Stimulated activated naive B cell treated with anti-CD40 and anti-IgM and Interleukin-4, amounts not matched to agents 10 μg/mL and 1 μg/mL and 100 μg/mL, for 72 hours (primary cell): Measurements from ENCODE around the gene INPP5K.
A peak's percentile ranks its signal among the peaks of the same experiment; 100 is the strongest.
"Not testable (repeated sequence)": the region's sequence is repeated elsewhere in the genome, so short reads cannot be mapped to it uniquely, and the experiment has no call there.

Experiments
- ATAC-seq, 2 donors: fragments of 150-1000 bp; cut with Tn5 transposase; replicated peaks; 2 replicates each; pipeline ENCODE4 v1.10.0; 2021; ENCODE audit warnings: moderate library complexity in 1 of 2
- DNase-seq: peaks from one replicate; pipeline ENCODE4 v3.0.0; 2021
- H3K27ac Mint-ChIP-seq: one replicate; pipeline ENCODE4 v1.8.0; 2022; ENCODE audit warnings: mild to moderate bottlenecking, mixed read lengths
- H3K27me3 Mint-ChIP-seq, 2 donors: one replicate each; pipeline ENCODE4 v1.8.0; 2022; ENCODE audit warnings: mixed read lengths in 2 of 2
- H3K36me3 Mint-ChIP-seq, 2 donors: one replicate each; pipeline ENCODE4 v1.8.0; 2022; ENCODE audit warnings: mixed read lengths in 2 of 2, mild to moderate bottlenecking in 1 of 2
- H3K4me1 Mint-ChIP-seq, 2 donors: one replicate each; pipeline ENCODE4 v1.8.0; 2022; ENCODE audit warnings: mixed read lengths in 2 of 2, mild to moderate bottlenecking in 1 of 2
- H3K4me3 Mint-ChIP-seq, 2 donors: one replicate each; pipeline ENCODE4 v1.8.0; 2022; ENCODE audit warnings: mild to moderate bottlenecking in 2 of 2, mixed read lengths in 2 of 2, moderate library complexity in 1 of 2
- H3K9me3 Mint-ChIP-seq, 2 donors: one replicate each; pipeline ENCODE4 v1.8.0; 2022; ENCODE audit warnings: mixed read lengths in 2 of 2, mild to moderate bottlenecking in 1 of 2

Gene INPP5K

GRCh38 chr17:1532836-1533602 is 16.6 kb upstream of the INPP5K start:
- Mint-ChIP-seq H3K27me3 (no peaks in the 10 kb centered on the region), H3K4me1 (peaks cover 11 to 24% of the 10 kb centered on the region in 2 donors), H3K27ac (no peak overlapping the region), H3K9me3 (no peaks in the 10 kb centered on the region), H3K4me3 (no peak overlapping the region), H3K36me3 (peaks cover 50 to 57% of the 10 kb centered on the region in 2 donors)
- ATAC-seq: peak; percentile 81 to 92
- DNase-seq: peak; percentile 20

- Mint-ChIP-seq H3K27ac (no peak overlapping the region), H3K36me3 (peaks cover 41 to 50% of the 10 kb centered on the region in 2 donors), H3K27me3 (no peaks in the 10 kb centered on the region), H3K4me3 (no peak overlapping the region), H3K9me3 (no peaks in the 10 kb centered on the region), H3K4me1 (peaks cover 11 to 24% of the 10 kb centered on the region in 2 donors)
- ATAC-seq (no peak), DNase-seq (no peak)
These were observed 13.5 kb upstream of the INPP5K start for GRCh38 chr17:1529863-1530262.

GRCh38 chr17:1526876-1527275 is 10.5 kb upstream of the INPP5K start:
- not testable (repeated sequence) for H3K4me1 Mint-ChIP-seq, H3K27ac Mint-ChIP-seq, H3K27me3 Mint-ChIP-seq, H3K4me3 Mint-ChIP-seq, H3K9me3 Mint-ChIP-seq, ATAC-seq, DNase-seq
- peaks cover 28 to 36% of the 10 kb centered on the region in 2 donors for H3K36me3 Mint-ChIP-seq

- peaks cover 21 to 44% of the 10 kb centered on the region in 2 donors for H3K36me3 Mint-ChIP-seq
- no peak for ATAC-seq
- H3K9me3 Mint-ChIP-seq: no peaks in the 10 kb centered on the region
- H3K4me3 Mint-ChIP-seq: no peak overlapping the region
- no peaks in the 10 kb centered on the region for H3K27me3 Mint-ChIP-seq
- H3K27ac Mint-ChIP-seq: no peak overlapping the region
- peaks cover 5 to 8% of the 10 kb centered on the region in 2 donors for H3K4me1 Mint-ChIP-seq
- no peak for DNase-seq
These were observed 6.2 kb upstream of the INPP5K start for GRCh38 chr17:1522626-1523025.

GRCh38 chr17:1521086-1521640 is 4.8 kb upstream of the INPP5K start:
- peak overlapping the region; percentile 59 for H3K27ac Mint-ChIP-seq
- H3K36me3 Mint-ChIP-seq: peaks cover 21 to 43% of the 10 kb centered on the region in 2 donors
- no peak for DNase-seq
- H3K4me1 Mint-ChIP-seq: peaks cover 7 to 8% of the 10 kb centered on the region in 2 donors
- H3K27me3 Mint-ChIP-seq: no peaks in the 10 kb centered on the region
- ATAC-seq: no peak
- no peak overlapping the region for H3K4me3 Mint-ChIP-seq
- H3K9me3 Mint-ChIP-seq: no peaks in the 10 kb centered on the region

GRCh38 chr17:1519678-1520077 is 3.3 kb upstream of the INPP5K start:
- no peak overlapping the region for H3K27ac Mint-ChIP-seq
- peaks cover 15 to 37% of the 10 kb centered on the region in 2 donors for H3K36me3 Mint-ChIP-seq
- DNase-seq: no peak
- peaks cover 16 to 18% of the 10 kb centered on the region in 2 donors for H3K4me1 Mint-ChIP-seq
- H3K27me3 Mint-ChIP-seq: no peaks in the 10 kb centered on the region
- H3K9me3 Mint-ChIP-seq: no peaks in the 10 kb centered on the region
- ATAC-seq: no peak
- no peak overlapping the region for H3K4me3 Mint-ChIP-seq

- Mint-ChIP-seq H3K4me3 (peak overlapping the region; percentile 36 to 56), H3K9me3 (no peaks in the 10 kb centered on the region), H3K4me1 (peaks cover 17 to 22% of the 10 kb centered on the region in 2 donors), H3K36me3 (peaks cover 10 to 41% of the 10 kb centered on the region in 2 donors), H3K27ac (no peak overlapping the region), H3K27me3 (no peaks in the 10 kb centered on the region)
- ATAC-seq (no peak), DNase-seq (no peak)
These were observed 2.0 kb upstream of the INPP5K start for GRCh38 chr17:1518410-1518809.

- no peaks in the 10 kb centered on the region for H3K9me3 Mint-ChIP-seq
- peak overlapping the region; percentile 89 to 93 for H3K4me3 Mint-ChIP-seq
- peak overlapping the region; percentile 89 for H3K27ac Mint-ChIP-seq
- peaks cover 9 to 33% of the 10 kb centered on the region in 2 donors for H3K36me3 Mint-ChIP-seq
- H3K4me1 Mint-ChIP-seq: peaks cover 17 to 22% of the 10 kb centered on the region in 2 donors
- ATAC-seq: peak; percentile 32 to 35
- H3K27me3 Mint-ChIP-seq: no peaks in the 10 kb centered on the region
- DNase-seq: peak; percentile 43
These were observed 598 bp downstream of the INPP5K start for GRCh38 chr17:1515640-1516387.

GRCh38 chr17:1512351-1512750 is 4.1 kb downstream of the INPP5K start:
- peaks cover 15 to 31% of the 10 kb centered on the region in 2 donors for H3K36me3 Mint-ChIP-seq
- no peak for ATAC-seq
- H3K4me3 Mint-ChIP-seq: no peak overlapping the region
- DNase-seq: no peak
- H3K27ac Mint-ChIP-seq: no peak overlapping the region
- peaks cover 13 to 14% of the 10 kb centered on the region in 2 donors for H3K4me1 Mint-ChIP-seq
- no peaks in the 10 kb centered on the region for H3K9me3 Mint-ChIP-seq
- H3K27me3 Mint-ChIP-seq: no peaks in the 10 kb centered on the region

- ATAC-seq (no peak), DNase-seq (no peak)
- peaks cover 19 to 34% of the 10 kb centered on the region in 2 donors for H3K36me3 Mint-ChIP-seq
These were observed 4.6 kb downstream of the INPP5K start for GRCh38 chr17:1511756-1512321.

GRCh38 chr17:1511290-1511689 is 5.1 kb downstream of the INPP5K start:
- DNase-seq (no peak), ATAC-seq (no peak)
- Mint-ChIP-seq H3K4me3 (no peak overlapping the region), H3K27ac (no peak overlapping the region), H3K9me3 (no peaks in the 10 kb centered on the region), H3K36me3 (peaks cover 25 to 39% of the 10 kb centered on the region in 2 donors), H3K27me3 (no peaks in the 10 kb centered on the region), H3K4me1 (peaks cover 13 to 14% of the 10 kb centered on the region in 2 donors)

More at GRCh38 chr17:1511756-1512321, 4.6 kb downstream of the INPP5K start:
- Mint-ChIP-seq H3K4me3 (no peak overlapping the region), H3K9me3 (no peaks in the 10 kb centered on the region), H3K27me3 (no peaks in the 10 kb centered on the region), H3K4me1 (peaks cover 13 to 14% of the 10 kb centered on the region in 2 donors), H3K27ac (no peak overlapping the region)

- DNase-seq: no peak
- Mint-ChIP-seq H3K4me1 (peaks cover 4% of the 10 kb centered on the region in 2 donors), H3K36me3 (peaks cover 25 to 46% of the 10 kb centered on the region in 2 donors), H3K27me3 (no peaks in the 10 kb centered on the region), H3K27ac (no peak overlapping the region), H3K4me3 (no peak overlapping the region), H3K9me3 (no peaks in the 10 kb centered on the region)
- no peak for ATAC-seq
These were observed 7.0 kb downstream of the INPP5K start for GRCh38 chr17:1509290-1509881.

- not testable (repeated sequence) for ATAC-seq, H3K4me1 Mint-ChIP-seq, H3K9me3 Mint-ChIP-seq, H3K27ac Mint-ChIP-seq, DNase-seq, H3K4me3 Mint-ChIP-seq, H3K27me3 Mint-ChIP-seq
- H3K36me3 Mint-ChIP-seq: peaks cover 25 to 49% of the 10 kb centered on the region in 2 donors
These were observed 7.7 kb downstream of the INPP5K start for GRCh38 chr17:1508709-1509108.
